ENCODE measurements around the gene TECPR2.
"Not testable (repeated sequence)": the region's sequence is repeated elsewhere in the genome, so short reads cannot be mapped to it uniquely, and the experiment has no call there.

The TECPR2 gene

GRCh38 chr14:102519709-102520108 is 157.0 kb downstream of the TECPR2 start:
- H3K4me1 ChIP-seq (ENCODE audit: control insufficient read depth in 1 of 2, insufficient read depth in 2 of 2, low read length in 2 of 2); H4K91ac ChIP-seq (ENCODE audit: low read depth, low read length); H3K4me3 ChIP-seq (ENCODE audit: low read depth, low read length); H3K4ac ChIP-seq (ENCODE audit: low read depth, low read length); H3K27ac ChIP-seq (ENCODE audit: low read depth, low read length); H2AFZ ChIP-seq (ENCODE audit: insufficient read depth, low read length, poor library complexity); H2BK5ac ChIP-seq (ENCODE audit: low read depth, low read length, poor library complexity); H3K14ac ChIP-seq (ENCODE audit: low read length); H4K12ac ChIP-seq (ENCODE audit: low read depth, low read length); H3K4me2 ChIP-seq (ENCODE audit: low read length); DNase-seq; H3K27me3 ChIP-seq (ENCODE audit: insufficient read depth, low read length); H3K9ac ChIP-seq (ENCODE audit: low read length); H3K23ac ChIP-seq (ENCODE audit: low read length); H4K8ac ChIP-seq (ENCODE audit: low read depth, low read length); H3K18ac ChIP-seq (ENCODE audit: low read length); H2BK12ac ChIP-seq (ENCODE audit: low read length); H2AK5ac ChIP-seq (ENCODE audit: low read length); H2BK120ac ChIP-seq (ENCODE audit: insufficient read depth, low read length, poor library complexity); H3K36me3 ChIP-seq (ENCODE audit: control insufficient read depth in 1 of 2, insufficient read depth in 2 of 2, low read length in 2 of 2); H3K9me3 ChIP-seq (ENCODE audit: insufficient read depth, low read depth, low read length); H3K79me2 ChIP-seq (ENCODE audit: control insufficient read depth, insufficient read depth, low read length, poor library complexity): not testable (repeated sequence)
- no CpG with 5 or more reads among the region's 5 CpGs for WGBS (ENCODE audit: extremely low coverage, insufficient coverage, insufficient read length)
- H3K79me1 ChIP-seq (ENCODE audit: low read length) = peaks cover 17% of the 10 kb centered on the region

- WGBS (ENCODE audit: extremely low coverage, insufficient coverage, insufficient read length) = no CpG with 5 or more reads among the region's 3 CpGs
- H2AFZ ChIP-seq (ENCODE audit: insufficient read depth, low read length, poor library complexity) = no peak overlapping the region
Observed at GRCh38 chr14:102523200-102523568, 160.4 kb downstream of the TECPR2 start.

GRCh38 chr14:102523569-102524450 is 161.1 kb downstream of the TECPR2 start:
- peak overlapping the region; percentile 73 for H4K91ac ChIP-seq (ENCODE audit: low read depth, low read length)
- no peak overlapping the region for H3K4me2 ChIP-seq (ENCODE audit: low read length)
- H3K9me3 ChIP-seq (ENCODE audit: insufficient read depth, low read depth, low read length) = no peaks in the 10 kb centered on the region
- DNase-seq = peak in 1 of 2 donors; percentile 17
- H3K27ac ChIP-seq (ENCODE audit: low read depth, low read length) = no peak overlapping the region
- peak overlapping the region; percentile 30 for H2AFZ ChIP-seq (ENCODE audit: insufficient read depth, low read length, poor library complexity)
- H3K79me1 ChIP-seq (ENCODE audit: low read length) = peaks cover 14% of the 10 kb centered on the region
- H3K36me3 ChIP-seq (ENCODE audit: control insufficient read depth in 1 of 2, insufficient read depth in 2 of 2, low read length in 2 of 2) = no peaks in the 10 kb centered on the region
- H3K27me3 ChIP-seq (ENCODE audit: insufficient read depth, low read length) = no peaks in the 10 kb centered on the region
- H3K79me2 ChIP-seq (ENCODE audit: control insufficient read depth, insufficient read depth, low read length, poor library complexity) = peaks cover 2% of the 10 kb centered on the region
- no CpG with 5 or more reads among the region's 34 CpGs for WGBS (ENCODE audit: extremely low coverage, insufficient coverage, insufficient read length)
- peak overlapping the region; percentile 40 for H4K12ac ChIP-seq (ENCODE audit: low read depth, low read length)
- peak overlapping the region; percentile 46 for H4K8ac ChIP-seq (ENCODE audit: low read depth, low read length)
- no peak overlapping the region for H3K4me3 ChIP-seq (ENCODE audit: low read depth, low read length)
- peak overlapping the region; percentile 51 for H2AK5ac ChIP-seq (ENCODE audit: low read length)
- H3K9ac ChIP-seq (ENCODE audit: low read length) = no peak overlapping the region
- no peak overlapping the region for H3K14ac ChIP-seq (ENCODE audit: low read length)
- peak overlapping the region; percentile 63 for H2BK12ac ChIP-seq (ENCODE audit: low read length)
- peaks cover 5 to 6% of the 10 kb centered on the region in 2 experiments for H3K4me1 ChIP-seq (ENCODE audit: control insufficient read depth in 1 of 2, insufficient read depth in 2 of 2, low read length in 2 of 2)
- no peak overlapping the region for H3K23ac ChIP-seq (ENCODE audit: low read length)
- peak overlapping the region; percentile 12 for H3K4ac ChIP-seq (ENCODE audit: low read depth, low read length)
- no peak overlapping the region for H2BK5ac ChIP-seq (ENCODE audit: low read depth, low read length, poor library complexity)
- peak overlapping the region; percentile 50 for H2BK120ac ChIP-seq (ENCODE audit: insufficient read depth, low read length, poor library complexity)
- H3K18ac ChIP-seq (ENCODE audit: low read length) = no peak overlapping the region

More at GRCh38 chr14:102523200-102523568, 160.4 kb downstream of the TECPR2 start:
- H4K12ac ChIP-seq (ENCODE audit: low read depth, low read length) = no peak overlapping the region
- H3K18ac ChIP-seq (ENCODE audit: low read length) = no peak overlapping the region
- no peak overlapping the region for H4K8ac ChIP-seq (ENCODE audit: low read depth, low read length)
- no peak overlapping the region for H3K14ac ChIP-seq (ENCODE audit: low read length)
- no peaks in the 10 kb centered on the region for H3K27me3 ChIP-seq (ENCODE audit: insufficient read depth, low read length)
- H3K4me3 ChIP-seq (ENCODE audit: low read depth, low read length) = no peak overlapping the region
- H3K9me3 ChIP-seq (ENCODE audit: insufficient read depth, low read depth, low read length) = no peaks in the 10 kb centered on the region
- peak overlapping the region; percentile 27 for H2BK12ac ChIP-seq (ENCODE audit: low read length)
- no peaks in the 10 kb centered on the region for H3K36me3 ChIP-seq (ENCODE audit: control insufficient read depth in 1 of 2, insufficient read depth in 2 of 2, low read length in 2 of 2)
- no peak overlapping the region for H3K4me2 ChIP-seq (ENCODE audit: low read length)
- H3K79me2 ChIP-seq (ENCODE audit: control insufficient read depth, insufficient read depth, low read length, poor library complexity) = peaks cover 2% of the 10 kb centered on the region
- no peak overlapping the region for H3K4ac ChIP-seq (ENCODE audit: low read depth, low read length)
- no peak overlapping the region for H2BK120ac ChIP-seq (ENCODE audit: insufficient read depth, low read length, poor library complexity)
- H2BK5ac ChIP-seq (ENCODE audit: low read depth, low read length, poor library complexity) = no peak overlapping the region
- no peak for DNase-seq
- H3K79me1 ChIP-seq (ENCODE audit: low read length) = peaks cover 14% of the 10 kb centered on the region
- no peak overlapping the region for H3K9ac ChIP-seq (ENCODE audit: low read length)
- no peak overlapping the region for H4K91ac ChIP-seq (ENCODE audit: low read depth, low read length)
- H3K4me1 ChIP-seq (ENCODE audit: control insufficient read depth in 1 of 2, insufficient read depth in 2 of 2, low read length in 2 of 2) = peaks cover 5 to 6% of the 10 kb centered on the region in 2 experiments
- no peak overlapping the region for H2AK5ac ChIP-seq (ENCODE audit: low read length)
- no peak overlapping the region for H3K27ac ChIP-seq (ENCODE audit: low read depth, low read length)
- H3K23ac ChIP-seq (ENCODE audit: low read length) = no peak overlapping the region

- Histone ChIP-seq H3K9me3 (ENCODE audit: insufficient read depth, low read depth, low read length) (no peaks in the 10 kb centered on the region), H3K18ac (ENCODE audit: low read length) (peak overlapping the region; percentile 44), H3K79me1 (ENCODE audit: low read length) (peaks cover 14% of the 10 kb centered on the region), H3K14ac (ENCODE audit: low read length) (peak overlapping the region; percentile 67), H3K4me3 (ENCODE audit: low read depth, low read length) (peak overlapping the region; percentile 67), H3K27me3 (ENCODE audit: insufficient read depth, low read length) (no peaks in the 10 kb centered on the region), H3K9ac (ENCODE audit: low read length) (peak overlapping the region; percentile 21), H2AK5ac (ENCODE audit: low read length) (no peak overlapping the region), H3K27ac (ENCODE audit: low read depth, low read length) (peak overlapping the region; percentile 68), H4K12ac (ENCODE audit: low read depth, low read length) (peak overlapping the region; percentile 79), H3K79me2 (ENCODE audit: control insufficient read depth, insufficient read depth, low read length, poor library complexity) (peaks cover 2% of the 10 kb centered on the region), H3K4me1 (ENCODE audit: control insufficient read depth in 1 of 2, insufficient read depth in 2 of 2, low read length in 2 of 2) (peaks cover 5 to 6% of the 10 kb centered on the region in 2 experiments), H4K8ac (ENCODE audit: low read depth, low read length) (peak overlapping the region; percentile 72), H2AFZ (ENCODE audit: insufficient read depth, low read length, poor library complexity) (peak overlapping the region; percentile 80), H3K36me3 (ENCODE audit: control insufficient read depth in 1 of 2, insufficient read depth in 2 of 2, low read length in 2 of 2) (no peaks in the 10 kb centered on the region), H3K4ac (ENCODE audit: low read depth, low read length) (peak overlapping the region; percentile 30), H2BK12ac (ENCODE audit: low read length) (no peak overlapping the region), H3K23ac (ENCODE audit: low read length) (no peak overlapping the region), H2BK5ac (ENCODE audit: low read depth, low read length, poor library complexity) (peak overlapping the region; percentile 53), H3K4me2 (ENCODE audit: low read length) (peak overlapping the region; percentile 95), H2BK120ac (ENCODE audit: insufficient read depth, low read length, poor library complexity) (peak overlapping the region; percentile 60), H4K91ac (ENCODE audit: low read depth, low read length) (peak overlapping the region; percentile 73)
- peak; percentile 98 to 99 for DNase-seq
- WGBS (ENCODE audit: extremely low coverage, insufficient coverage, insufficient read length) = no CpG with 5 or more reads among the region's 32 CpGs
Observed at GRCh38 chr14:102524451-102525218, 161.9 kb downstream of the TECPR2 start.
